D721Med (cell line): Measurements from ENCODE around the gene LAMA3.

Experiments
- DNase-seq: peaks from one replicate; pipeline ENCODE4 v3.0.0; 2011; ENCODE audit warnings: low spot score; ENCODE audit not compliant: insufficient read length
- FAIRE-seq: peaks from 2 replicates; lab custom pipeline; 2011; peaks lifted over from hg19 to GRCh38; lab: Jason Lieb, UNC
- CTCF ChIP-seq: IDR thresholded peaks from 2 replicates; pipeline ENCODE4 v1.5.1; 2012; ENCODE audit warnings: mild to moderate bottlenecking, control low read depth; ENCODE audit not compliant: insufficient read depth; ENCODE audit errors: missing control alignments

The LAMA3 gene

DNA sequence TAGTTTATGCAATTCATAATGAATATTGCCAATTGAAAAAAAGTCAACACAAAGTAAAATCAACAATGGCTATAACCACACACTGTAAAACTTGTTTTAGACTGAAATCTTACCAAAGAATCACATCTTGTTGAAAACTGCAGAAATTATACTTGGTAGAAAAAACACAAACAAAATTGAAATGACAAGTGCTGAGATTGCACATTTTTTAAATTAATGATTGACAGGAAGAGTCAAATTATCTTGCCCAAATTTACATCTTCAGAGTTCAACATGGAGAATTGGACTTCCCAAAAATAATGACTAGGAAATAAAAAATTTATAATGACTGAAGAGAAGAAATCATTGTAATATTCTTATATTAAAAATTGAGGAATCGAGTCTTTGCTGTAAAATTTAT lies 240.7 kb downstream of the LAMA3 start:
- TF ChIP-seq CTCF, result no peak
- FAIRE-seq, result peak; percentile 97
- DNase-seq, result no peak

DNA sequence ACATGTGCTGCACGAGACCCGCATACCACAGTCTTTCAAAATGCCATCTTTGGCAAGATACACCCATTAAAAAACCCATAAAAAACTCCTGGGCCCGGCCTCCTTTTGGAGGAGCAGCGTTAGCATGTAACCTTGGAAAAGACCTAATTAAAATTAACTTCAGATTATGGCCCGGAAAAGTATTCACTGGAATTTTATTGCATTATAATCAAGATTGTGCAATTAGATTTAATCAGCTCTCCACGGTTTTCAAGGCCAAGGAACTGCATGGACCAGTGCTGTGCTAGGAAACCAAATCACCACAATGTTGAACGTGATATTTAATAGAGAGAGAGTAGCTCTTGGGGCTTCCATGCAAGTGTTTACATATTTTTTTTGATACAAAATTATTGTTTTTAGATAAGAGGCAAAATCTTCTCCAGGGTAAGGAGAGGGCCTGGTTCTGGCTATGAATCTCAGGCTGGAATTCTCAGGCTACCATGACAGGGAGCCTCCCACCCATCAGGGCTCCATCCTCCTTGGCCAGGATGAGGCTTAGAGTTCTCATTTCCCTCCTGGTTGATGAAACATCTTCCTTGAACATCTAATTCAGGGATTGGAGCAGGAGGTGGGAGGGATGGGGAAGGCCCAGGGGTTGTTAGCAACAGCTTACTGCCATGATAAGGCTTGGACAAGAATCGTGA lies 243.3 kb downstream of the LAMA3 start:
- no peak for TF ChIP-seq CTCF
- DNase-seq, result no peak
- FAIRE-seq, result peak; percentile 41

GRCh38 chr18:23933407-23933806 lies 244.2 kb downstream of the LAMA3 start:
- FAIRE-seq (peak; percentile 64), DNase-seq (no peak)
- no peak for TF ChIP-seq CTCF

GRCh38 chr18:23934252-23934651 lies 245.0 kb downstream of the LAMA3 start:
- no peak for TF ChIP-seq CTCF
- FAIRE-seq (no peak), DNase-seq (no peak)

DNA sequence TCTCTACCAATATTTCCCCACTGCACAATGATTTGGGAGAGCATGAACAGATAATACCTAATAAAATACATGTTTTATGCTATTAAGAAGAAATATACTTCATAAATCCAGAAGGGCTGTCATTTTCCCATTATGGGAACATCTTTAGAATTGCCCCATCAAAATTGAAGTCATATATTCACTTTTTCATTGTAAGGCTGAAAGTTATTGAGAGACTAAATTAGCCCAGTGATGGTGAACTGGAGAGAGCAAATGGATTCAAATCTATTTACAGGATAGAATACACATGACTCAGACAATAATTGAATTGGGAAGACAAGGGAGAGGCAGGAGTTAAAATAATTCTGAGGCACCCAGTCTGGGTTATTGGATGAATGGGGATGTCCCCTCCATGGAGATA lies 245.6 kb downstream of the LAMA3 start:
- DNase-seq (no peak), FAIRE-seq (no peak)
- TF ChIP-seq CTCF, result no peak

DNA sequence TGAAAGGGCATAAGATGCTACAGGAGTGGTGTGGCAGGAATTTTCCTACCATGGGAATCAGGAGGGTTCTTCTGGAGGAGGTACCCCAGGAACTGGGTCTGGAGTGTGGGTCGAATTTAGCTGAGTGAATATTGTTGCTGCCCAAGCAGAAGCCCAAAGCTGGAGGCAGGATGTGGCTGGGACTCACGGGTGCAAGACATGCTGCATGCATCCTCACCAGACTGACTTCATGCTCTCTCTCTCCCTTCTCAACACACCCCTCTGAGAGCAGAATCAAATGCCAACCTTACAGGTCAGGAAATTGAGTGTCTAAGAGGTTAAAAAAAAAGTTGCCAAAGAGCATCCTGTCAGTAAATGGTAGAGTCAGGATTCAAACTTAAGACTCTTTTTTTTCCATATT lies 246.6 kb downstream of the LAMA3 start:
- DNase-seq (no peak), FAIRE-seq (no peak)

More for the DNA sequence above, 246.6 kb downstream of the LAMA3 start:
- no peak for TF ChIP-seq CTCF
